HG03354 (cell line): ENCODE results near the gene CWC25.
"Not testable (repeated sequence)": the region's sequence is repeated elsewhere in the genome, so short reads cannot be mapped to it uniquely, and the experiment has no call there.

Experiments used
- ATAC-seq: cut with Tn5 transposase; IDR thresholded peaks from one replicate; pipeline ENCODE4 v1.9.1; 2021; ENCODE audit warnings: mild to moderate bottlenecking; ENCODE audit not compliant: unreplicated experiment, poor library complexity, severe bottlenecking

The CWC25 gene

DNA sequence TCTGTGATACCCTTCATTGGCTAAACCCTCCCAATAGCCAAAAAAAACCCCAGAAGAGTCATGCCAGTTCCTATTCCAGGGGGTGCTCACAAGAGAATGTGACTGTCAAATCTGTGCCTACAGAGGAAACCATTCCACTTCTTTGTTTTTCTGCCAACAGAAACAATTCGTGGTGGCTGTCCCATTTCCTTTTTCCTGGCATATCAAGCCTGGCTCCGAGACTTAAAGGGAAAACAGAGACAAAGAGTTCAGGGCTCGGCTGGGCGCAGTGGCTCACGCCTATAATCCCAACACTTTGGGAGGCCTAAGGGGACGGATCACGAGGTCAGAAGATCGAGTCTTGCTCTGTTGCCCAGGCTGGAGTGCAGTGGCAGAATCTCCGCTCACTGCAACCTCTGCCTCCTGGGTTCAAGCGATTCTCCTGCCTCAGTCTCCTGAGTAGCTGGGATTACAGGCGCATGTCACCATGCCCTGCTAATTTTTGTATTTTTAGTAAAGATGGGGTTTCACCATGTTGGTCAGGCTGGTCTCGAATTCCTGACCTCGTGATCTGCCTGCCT lies 34.9 kb downstream of the CWC25 start:
- not testable (repeated sequence) for ATAC-seq

DNA sequence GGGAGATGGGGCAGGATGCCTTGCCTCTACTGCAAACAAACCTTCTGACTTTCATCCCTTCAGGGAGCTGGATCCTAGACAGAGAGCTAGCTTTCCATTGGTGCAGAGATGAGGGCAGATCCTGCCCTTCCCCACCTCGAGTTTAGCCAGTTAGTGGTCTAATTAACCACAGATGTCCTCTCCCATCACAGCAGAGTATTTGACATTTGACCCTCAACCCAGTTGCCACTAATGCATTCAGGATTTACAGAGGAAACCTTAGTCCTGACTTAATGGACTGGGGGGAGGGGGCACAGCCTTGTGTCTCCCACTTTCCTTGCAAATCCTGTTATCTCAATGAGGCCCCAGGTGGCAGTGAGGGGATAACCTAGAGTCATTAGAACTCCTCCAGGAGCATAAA lies 35.9 kb downstream of the CWC25 start:
- ATAC-seq: no peak

DNA sequence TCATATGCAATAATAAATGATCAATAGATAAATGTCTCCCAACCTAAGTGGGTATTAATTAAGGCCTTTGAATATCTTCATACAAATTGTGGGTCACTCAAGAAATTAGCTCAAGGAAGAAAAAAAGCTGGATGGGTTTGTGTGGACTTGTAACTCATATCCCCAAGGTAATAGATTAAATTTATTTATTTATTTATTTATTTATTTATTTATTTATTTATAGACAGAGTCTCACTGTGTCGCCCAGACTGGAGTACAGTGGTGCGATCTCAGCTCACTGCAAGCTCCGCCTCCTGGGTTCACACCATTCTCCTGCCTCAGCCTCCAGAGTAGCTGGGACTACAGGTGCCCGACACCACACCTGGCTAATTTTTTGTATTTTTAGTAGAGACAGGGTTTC lies 37.1 kb downstream of the CWC25 start:
- not testable (repeated sequence) for ATAC-seq

- ATAC-seq: no peak
These were observed 38.7 kb downstream of the CWC25 start for GRCh38 chr17:38786372-38786771.

DNA sequence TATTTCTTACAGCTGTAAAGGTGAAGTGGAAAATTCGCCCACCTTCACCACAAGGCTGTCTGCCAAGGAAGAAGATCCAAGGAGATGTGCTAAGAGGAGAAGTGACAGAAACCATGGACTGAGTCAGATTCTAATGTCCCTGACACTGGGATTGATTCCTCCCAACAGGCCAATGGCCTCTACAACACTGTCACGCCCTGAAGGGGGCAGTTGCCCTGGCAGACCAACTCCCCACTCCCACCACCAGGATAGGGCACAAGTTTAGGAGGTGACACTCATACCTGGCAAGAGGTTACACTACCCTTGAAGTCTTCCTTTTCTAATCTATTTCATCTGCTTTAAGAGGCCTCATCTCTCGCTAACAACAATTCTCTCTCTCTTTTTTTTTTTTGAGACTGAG lies 41.9 kb downstream of the CWC25 start:
- no peak for ATAC-seq

- ATAC-seq: no peak
These were observed 45.0 kb downstream of the CWC25 start for GRCh38 chr17:38779965-38780752.

DNA sequence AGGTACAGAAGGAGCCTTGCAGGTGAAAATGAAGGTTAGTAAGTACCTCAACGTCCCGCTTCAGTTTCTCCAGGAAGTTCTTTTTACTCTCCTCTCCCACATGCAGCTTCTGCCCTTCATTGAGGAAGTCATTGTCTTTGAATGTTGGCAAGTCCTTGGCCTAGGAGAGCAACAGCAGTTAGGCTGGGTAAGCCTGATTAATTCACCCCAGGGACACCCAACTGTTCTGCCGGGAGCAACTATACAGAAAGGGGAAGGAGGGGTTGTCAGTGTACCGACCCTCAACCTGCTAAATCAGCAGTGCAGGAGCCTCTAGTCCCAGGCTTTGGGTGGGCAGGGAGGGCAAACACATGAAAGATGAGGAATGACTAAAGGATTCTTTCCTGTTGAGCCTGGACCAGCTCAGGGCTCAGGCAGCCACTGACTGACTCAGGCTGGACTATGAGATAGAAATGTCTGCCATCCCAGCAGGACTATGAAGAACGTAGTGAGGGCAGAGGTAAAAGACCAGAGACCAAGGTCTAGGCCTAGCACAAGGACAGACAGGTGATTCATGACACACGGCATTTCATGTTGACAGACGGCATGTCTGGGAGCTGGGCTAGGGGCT lies 47.4 kb downstream of the CWC25 start:
- no peak for ATAC-seq

DNA sequence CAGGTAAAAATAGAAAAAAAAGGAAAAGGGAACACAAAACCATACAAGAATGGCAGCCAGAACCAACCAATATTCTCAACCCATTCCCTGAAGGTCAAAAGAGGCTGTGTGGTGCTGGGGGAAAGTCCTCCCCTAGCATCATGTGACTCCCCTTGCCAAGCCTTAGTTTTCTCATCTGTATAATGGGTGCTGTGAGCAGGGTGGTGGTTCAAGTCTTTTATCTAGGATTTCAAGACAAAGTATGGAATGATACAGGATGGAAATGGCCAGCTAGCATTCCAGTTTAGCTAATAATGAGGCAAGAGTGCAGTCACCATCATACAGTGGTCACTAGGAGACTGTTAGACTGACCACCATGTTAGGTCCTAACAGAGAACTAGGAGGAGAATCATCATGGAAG lies 51.9 kb downstream of the CWC25 start:
- ATAC-seq: no peak

GRCh38 chr17:38768417-38768816 lies 56.7 kb downstream of the CWC25 start:
- no peak for ATAC-seq

DNA sequence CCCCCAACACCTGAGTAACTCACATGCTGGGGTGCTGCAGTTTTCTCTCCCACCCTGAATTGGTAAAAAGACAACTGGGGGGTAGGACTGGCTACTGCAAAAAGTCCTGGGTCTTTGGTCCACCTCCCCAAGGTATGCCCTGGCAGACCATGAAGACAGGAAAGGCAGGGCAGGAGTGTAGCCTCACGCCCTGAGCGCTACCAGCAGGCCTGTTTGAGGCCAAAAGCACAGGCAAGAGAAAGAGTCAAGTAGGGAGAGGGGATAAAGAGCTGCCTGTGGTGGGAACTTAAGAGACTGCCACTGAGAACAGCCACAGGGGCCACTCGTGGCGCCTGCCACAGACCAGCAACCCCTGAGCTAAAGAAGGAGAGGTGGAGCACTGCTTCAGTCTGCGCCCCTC lies 58.8 kb downstream of the CWC25 start:
- no peak for ATAC-seq

DNA sequence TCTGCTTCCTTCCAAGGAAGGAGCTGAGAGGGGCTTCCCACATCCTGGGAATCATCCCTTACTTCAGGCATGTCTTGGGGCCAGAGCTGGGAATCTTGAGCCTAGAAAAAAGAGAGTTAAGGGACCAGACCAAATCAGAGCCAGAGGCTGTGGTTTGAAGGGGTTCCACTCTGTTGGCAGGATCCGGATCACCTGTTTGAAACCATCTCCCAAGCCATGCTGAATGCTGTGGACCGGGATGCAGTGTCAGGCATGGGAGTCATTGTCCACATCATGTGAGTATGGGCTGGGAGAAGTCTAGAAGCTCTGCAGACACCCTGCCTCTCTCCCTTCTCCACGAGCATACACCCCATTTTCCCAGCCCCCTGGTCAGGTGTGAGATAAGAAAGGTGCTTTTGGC lies 62.9 kb downstream of the CWC25 start:
- no peak for ATAC-seq

DNA sequence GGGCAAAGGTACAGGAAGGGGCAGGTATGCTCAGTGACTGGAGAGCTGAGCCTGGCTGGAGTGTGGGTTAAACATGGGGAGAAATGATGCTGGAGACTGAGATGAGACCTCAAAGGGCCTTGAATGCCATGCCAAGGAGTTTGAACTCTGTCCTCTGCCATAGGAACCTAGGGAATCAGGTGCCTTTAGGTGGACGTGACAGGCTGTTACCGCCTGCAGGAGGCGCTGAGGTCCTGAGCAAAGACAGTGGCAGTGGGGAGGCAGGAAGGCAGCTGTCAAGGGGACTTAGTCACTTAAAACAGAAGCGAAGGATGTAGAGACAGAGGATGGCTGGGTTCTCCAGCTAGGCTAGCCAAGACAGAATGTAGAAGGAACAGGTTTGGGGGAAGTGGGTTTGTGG lies 63.5 kb downstream of the CWC25 start:
- no peak for ATAC-seq

- ATAC-seq: no peak
These were observed 72.0 kb downstream of the CWC25 start for GRCh38 chr17:38753071-38753506.

DNA sequence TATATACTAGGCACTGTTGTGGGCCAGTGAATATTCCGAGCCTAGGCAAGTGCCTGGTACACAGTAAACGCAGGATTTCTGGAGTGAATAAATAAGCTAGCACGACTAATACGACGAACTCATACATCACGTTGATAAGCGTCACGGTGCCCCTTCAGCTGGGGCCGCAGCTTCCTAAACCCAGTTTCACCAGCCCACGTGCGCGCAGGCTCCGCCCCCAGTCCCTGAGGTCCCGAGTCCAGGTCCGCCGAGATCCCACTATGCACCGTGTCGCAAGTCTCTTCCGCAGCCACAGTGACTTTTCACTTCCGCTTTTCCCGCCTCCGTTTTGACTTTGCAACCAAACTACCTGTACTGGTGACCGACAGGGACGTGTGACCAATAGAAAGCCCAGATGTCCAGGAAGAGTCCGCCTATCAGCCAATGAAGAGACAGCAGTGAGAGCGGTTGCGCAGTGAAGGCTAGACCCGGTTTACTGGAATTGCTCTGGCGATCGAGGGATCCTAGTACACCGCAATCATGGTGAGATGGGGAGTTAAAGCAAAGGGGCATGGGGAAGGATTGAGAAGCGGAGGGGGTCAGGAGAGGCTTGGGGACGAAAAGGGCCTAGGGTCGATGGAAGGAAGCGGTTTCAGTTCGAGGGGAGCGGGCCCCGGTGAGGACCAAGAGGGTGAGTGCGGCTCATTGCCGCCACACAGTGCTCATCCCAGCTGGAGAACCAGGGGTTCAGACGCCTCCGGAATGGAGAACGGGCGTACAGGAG lies 72.6 kb downstream of the CWC25 start, which contains the start of gene PSMB3:
TSS of gene PSMB3 (plus strand) at position 434 of the 763 bp plus-strand sequence. CDS start at position 520, 86 bp downstream.
- peak; percentile 77 for ATAC-seq

- peak; percentile 37 for ATAC-seq
These were observed 73.3 kb downstream of the CWC25 start for GRCh38 chr17:38751808-38752307.

- ATAC-seq: no peak
These were observed 73.8 kb downstream of the CWC25 start for GRCh38 chr17:38751144-38751807.
